Activated CD4-positive, alpha-beta T cell treated with anti-CD3 and anti-CD28 coated beads, Interleukin-2, amount 50 U/mL, for 4 hours (primary cell): ENCODE measurements around the gene CDR2L.

Source experiments
- DNase-seq, 2 experiments: peaks; one replicate each; pipeline ENCODE4 v3.0.0-alpha.2; 2020

CDR2L gene

DNA sequence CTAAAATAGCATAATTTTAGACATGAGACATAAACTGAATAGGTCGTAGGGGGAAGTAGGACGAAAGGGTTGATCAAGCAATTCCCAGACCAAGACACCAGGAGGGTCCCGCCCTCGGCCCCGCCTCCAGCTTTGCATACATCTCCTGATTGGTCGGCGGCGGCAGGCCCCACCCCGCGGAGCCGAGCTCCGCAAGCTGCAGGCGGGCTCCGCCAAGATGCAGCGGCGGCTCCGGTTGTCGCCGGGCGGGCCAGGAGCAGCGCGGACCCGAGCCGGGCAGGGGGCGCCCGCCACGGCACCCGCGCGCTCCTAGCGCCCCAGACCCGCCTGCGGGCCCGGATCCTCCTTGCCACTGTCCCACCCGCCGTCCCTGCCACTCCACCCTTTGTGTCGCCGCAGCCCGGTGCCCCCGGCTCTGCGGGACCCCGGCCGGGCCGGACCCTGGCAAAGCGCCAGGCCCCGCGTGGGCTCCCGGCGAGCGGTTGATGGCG, at the start of gene CDR2L:
CDR2L (plus strand) TSS at position 215 of the 491 bp plus-strand sequence. CDS start 412 bp downstream, outside the sequence.
- DNase-seq, result peak; percentile 87

DNA sequence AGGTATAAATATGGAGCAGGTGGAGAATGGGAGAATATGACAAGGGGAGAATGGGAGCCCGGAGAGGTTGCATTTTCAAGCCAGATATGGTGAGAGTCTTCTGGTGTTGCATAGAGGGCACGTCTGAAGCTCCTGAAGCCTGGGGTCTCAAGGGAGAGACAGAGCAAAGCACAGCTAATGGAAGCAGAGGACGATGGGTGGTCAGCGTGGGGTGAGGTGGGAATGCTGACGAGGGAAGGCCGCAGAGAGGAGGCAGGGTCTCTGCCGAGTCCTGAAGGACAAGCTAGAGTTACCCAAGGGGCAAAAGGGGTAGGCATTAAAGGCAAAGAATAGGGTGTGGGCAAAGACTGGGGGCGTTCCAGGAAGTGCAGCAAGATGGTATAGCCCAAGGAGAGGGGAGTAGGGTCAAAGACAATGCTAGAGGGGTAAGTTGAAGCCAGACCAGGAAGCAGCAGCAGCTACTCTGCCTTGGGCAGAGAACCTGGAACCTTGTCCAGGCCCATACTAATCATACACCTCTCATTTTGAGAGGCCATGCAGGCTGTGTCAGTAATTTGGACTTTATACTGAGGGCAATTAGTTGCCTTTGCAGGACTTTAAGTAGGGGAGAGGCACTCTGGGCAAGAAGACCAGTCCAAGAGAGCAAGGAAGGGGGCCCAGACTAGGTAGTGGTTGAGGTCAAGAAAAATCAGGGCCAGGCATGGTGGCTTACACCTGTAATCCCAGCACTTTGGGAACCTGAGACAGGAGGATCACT, 49.1 kb upstream of the CDR2L start:
- no peak for DNase-seq

DNA sequence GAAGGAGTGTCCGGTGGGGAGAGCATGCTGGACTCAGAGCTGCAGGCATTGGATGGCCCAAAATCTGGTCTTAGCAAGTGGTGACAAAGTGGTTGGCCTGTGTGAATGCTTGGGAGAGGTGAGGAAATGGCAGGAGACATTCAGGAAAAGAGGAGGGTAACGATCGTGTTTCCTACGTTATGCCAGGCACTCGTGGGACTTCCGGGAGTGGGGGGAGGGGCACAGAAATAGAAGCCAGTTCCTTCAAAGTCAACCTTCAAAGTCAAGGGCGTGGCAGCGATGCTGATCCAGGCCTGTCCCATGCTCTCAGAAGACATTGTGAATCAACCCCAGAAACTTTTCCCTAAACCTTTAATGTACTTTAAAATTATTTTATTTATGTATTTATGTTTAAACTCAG, 47.9 kb upstream of the CDR2L start:
- no peak for DNase-seq

DNA sequence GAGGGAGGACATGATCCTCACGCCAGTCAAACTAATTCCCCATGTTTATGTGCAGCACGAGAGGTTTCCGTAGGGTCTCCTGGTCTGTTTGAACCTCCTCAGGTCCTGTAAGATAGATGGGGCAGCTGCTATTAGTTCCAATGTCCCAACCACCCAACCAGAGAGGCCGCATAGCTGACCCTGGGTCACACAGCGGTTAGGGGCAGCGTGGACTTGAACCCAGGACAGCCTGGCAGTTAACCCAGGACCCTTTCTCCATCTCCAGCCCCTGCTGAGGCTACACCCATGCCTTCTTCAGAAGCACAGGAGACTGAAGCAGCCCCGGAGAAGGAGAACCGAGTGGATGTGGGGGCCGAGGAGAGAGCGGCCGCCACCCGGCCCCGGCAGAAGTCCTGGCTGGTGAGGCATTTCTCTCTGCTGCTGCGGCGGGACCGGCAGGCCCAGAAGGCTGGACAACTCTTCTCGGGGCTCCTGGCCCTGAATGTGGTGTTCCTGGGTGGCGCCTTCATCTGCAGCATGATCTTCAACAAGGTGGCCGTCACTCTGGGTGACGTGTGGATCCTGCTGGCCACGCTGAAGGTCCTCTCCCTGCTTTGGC, 46.2 kb upstream of the CDR2L start:
- DNase-seq, result no peak

DNA sequence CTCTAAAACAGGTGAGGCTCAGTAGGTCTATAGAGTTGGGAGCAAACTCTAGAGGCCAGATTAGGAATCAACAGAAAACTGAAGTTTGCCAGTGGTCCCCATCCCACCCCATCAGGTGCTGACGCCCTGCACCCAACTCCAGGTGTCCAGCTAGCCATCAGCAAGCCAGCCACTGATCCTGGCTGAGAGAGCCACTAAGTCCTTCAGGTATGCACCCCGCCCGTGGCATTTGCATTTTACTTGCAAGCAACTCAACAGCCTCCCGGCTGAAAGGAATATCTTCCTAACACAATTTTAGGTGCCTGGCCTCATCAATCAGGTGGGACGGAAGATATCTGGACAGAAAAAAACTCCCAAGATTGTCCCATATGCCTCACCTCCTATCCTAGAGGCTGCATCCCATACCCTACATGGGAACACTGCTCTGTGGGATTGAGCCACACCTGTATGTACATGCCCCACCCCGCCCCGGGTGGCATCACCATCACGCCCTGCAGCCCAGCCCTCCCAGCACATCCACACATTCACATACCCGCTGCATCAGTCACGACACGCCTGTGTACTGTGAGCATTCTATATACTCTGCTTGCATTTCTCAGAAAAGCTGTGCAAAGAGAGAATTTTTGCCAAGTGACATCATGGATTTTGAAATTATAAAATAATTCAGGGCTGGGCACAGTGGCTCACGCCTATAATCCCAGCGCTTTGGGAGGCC, 43.5 kb upstream of the CDR2L start:
- DNase-seq, result no peak

DNA sequence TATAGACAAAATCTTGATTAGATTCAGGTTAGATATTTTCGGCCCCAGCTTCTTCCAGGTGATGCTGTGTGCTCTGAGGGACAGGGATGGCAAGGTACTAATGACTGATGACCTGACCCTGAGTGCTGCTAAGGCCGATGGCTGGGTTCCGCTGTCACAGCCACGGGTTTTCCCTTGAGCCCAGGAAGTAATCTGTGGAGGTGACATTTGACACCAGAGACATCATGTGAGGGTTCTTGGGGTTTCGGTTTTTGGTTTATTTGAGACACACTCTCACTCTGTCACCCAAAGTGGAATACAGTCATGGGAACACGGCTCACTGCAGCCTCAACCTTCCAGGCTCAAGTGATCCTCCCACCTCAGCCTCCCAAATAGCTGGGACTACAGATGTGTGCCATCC, 41.9 kb upstream of the CDR2L start:
- DNase-seq, result no peak

DNA sequence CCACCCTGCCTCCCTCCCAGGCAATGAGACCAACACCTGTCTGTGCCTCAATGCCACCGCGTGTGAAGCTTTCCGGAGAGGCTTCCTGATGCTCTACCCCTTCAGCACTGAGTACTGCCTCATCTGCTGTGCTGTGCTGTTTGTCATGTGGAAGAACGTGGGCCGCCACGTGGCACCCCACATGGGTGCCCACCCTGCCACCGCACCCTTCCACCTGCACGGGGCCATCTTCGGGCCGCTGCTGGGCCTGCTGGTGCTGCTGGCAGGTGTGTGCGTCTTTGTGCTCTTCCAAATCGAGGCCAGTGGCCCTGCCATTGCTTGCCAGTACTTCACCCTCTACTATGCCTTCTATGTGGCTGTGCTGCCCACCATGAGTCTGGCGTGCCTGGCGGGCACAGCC, 40.8 kb upstream of the CDR2L start:
- DNase-seq, result no peak

DNA sequence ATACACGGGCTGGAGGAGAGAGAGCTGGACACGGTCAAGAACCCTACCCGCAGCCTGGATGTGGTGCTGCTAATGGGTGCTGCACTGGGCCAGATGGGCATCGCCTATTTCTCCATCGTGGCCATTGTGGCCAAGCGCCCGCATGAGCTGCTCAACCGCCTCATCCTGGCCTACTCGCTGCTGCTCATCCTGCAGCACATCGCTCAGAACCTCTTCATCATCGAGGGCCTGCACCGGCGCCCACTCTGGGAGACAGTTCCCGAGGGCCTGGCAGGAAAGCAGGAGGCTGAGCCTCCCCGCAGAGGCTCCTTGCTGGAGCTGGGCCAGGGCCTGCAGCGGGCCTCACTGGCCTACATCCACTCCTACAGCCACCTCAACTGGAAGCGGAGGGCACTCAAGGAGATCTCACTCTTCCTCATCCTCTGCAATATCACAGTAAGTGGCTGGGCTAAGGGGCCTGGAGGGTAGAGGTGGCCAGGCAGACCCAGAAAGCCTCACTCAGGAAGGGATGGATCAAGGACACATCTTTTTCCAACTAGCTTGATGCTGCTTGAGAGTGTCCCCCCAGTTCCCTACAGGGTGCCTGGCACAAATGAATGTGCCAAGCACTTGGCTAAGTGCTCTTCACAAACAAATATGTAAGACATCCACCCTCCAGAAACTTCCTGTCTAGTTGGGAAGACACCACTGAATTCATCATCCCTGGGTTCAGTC, 40.2 kb upstream of the CDR2L start:
- DNase-seq, result no peak

DNA sequence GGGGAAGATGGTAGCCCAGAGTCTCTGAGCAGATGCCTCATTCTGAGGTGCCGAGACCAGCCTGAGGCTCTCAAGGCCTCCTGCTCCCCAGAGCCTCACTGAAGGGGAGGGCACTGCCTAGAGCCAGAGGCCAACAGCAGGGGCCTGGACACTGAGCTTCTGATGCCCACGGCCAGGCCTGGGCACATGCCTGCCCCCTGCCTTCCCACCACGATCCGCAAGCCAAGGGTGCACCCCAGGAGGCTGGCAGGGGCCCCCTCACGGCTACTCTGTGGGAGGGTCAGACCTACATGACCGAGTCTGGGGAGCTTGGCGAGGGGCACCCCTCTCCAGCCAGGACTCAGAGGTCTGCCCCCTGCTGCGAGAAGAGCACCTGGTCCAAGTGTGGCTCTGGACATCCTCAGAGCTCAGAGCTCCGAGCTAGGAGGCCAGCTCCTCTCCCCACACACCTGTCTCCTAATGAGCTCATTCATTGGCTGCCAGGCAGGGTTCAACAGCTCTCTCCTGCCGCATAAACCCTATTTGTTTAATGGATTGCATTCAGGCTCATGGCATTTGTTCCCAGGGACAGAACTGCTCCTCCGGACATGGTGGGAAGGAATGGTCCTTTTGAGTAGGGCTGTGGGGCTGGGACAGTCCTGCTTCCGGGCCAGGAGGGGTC, 37.8 kb upstream of the CDR2L start:
- no peak for DNase-seq

DNA sequence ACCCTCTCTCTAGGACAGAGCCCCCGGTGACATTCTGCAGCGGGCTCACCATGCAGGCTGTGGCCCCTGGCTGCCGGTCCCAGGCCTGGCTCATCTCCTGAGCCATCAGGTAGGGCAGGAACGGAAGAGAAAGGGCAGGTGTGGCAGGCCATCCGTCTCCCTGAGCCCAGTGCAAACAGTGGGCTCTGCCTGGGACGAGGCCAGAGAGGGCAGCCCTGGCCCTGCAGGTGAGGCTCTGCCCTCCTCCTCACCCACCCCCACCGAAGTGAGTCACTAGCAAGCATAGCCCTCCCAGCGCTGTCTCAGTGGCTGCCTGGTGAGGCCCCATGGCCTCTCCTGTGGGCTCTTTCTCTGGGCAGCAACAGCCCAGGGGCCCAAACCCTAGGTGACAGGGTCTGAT, 37.2 kb upstream of the CDR2L start:
- DNase-seq, result no peak

DNA sequence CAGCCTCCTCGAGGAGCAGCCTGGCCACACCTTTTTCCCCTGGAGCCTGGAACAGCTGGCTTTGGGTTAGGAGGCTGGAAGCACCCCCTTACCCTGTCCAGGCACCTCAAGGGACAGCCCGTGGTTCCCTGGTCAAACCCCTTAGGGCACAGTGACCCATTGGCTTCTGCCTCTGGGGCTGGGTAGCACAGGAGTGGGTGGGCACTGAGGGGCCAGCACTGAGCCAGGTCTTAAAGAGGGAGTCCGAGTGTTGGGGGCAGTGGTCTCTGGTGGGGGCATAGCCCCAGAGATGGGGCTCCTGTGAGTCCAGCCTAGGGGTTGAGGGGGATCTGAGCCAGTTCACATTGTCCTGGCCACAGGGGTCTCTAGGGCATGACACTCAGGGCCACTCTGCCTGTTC, 36.4 kb upstream of the CDR2L start:
- DNase-seq, result no peak

DNA sequence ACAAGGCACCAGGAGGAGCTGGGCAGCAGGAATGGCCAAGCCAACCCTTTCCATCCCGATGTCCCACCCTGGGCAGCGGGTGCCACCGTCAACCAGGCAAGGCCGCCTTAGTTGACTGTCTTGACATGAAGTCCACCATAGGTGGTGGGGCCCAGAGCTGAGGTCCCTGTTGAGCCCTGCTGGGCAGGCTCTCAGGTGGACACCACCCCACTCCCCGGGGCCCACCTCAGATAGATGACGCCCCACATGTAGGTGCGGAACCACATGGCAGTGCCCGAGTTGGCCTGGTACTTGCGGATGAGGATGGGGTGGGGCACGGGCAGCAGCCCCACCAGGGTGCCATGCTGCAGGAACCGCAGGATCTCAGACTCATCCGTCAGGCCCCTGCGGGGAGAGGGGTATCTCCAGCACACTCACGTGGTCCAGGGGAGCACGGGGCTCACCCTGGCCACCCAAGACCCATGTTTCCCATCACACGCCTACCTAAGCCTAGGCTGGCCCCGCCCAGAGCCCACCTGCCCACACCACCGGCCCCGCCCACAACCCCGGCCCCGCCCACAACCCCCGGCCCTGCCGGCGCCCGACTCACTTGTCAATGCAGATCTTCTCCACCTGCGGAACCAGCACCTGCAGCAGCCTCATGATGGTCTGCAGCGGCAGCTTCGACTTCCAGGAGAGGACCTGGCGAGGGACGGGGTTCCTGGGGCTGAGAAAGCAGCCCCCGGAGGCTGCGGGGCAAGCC, 35.6 kb upstream of the CDR2L start:
- DNase-seq, result no peak

DNA sequence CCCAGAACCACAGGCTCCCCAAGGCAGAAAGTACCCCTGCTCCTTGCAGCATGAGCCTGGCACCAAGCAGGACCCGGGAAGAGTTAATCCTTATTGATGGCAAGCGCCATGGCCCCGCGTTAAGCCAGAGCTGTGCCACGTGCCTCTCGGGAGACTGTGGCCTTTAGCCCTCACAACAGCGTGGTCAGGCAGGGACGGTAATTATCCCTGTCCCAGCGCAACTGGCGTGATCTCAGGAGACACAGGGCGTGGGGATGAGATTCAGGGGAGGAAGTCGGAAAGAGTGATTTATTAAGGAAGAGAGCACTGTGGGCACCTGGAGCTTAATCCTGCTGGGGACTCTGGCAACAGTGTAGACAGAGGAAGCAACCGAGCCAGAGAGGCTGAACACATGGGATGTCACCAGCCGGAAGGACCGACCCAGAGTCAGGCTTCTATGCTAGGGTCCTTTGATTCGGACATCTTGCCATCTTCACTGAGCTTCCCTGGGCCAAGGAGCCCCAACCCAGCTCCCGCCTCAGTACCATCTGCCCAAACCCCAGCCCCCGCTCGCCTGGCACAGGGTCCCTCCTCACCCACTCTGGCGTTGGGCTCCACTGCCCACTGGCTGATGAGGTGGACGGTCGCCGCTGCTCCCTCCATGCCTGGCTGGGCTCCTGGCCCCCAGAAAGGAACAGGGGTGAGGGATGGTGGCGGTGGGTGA, 34.9 kb upstream of the CDR2L start:
- DNase-seq, result no peak

DNA sequence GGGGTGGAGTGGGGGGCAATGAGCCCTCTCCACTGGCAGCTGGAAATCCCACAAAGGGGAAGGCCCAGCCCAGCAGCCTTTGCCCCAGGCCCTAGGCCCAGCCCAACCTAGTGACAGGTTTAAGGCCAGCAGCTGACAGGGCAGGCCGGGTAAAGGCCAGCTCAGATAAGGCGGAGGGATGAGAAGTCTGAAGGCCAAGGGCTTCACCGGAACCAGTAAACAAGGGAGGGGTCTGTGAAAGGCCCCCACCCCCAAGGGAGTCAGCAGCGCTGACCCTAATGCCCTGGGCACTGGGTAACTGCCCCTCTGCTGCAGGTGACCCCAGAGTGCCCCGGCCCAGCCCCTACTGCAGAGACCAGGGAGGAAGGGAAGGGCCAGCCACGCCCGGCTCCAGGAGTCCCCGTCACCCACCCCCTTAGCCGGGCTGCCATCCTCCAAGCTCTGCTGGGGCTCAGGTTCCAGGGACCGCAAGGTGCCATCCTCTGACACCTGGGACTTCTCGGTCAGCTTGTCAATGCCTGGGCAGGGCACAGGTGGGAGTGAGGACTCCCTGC, 34.2 kb upstream of the CDR2L start:
- no peak for DNase-seq

DNA sequence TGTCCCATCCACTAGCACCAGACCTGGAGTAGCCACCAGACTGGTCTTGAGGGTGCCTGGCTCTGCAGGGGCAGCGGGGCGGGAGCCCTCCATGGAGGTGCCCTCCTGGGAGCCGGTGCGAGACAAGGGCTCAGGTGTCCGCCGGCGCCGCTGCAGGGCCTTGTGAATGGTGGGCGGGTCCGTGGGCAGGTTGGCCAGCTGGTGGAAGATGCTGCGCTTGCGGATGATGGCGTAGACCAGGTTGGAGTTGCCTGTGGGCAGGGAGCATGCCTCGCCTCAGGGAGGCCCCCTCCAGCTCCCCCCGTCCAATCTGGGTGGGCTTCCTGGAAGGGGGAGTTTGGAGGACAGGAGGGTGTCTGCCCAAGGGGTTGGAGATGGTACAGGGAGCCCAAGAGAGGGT, 33.3 kb upstream of the CDR2L start:
- DNase-seq, result no peak

DNA sequence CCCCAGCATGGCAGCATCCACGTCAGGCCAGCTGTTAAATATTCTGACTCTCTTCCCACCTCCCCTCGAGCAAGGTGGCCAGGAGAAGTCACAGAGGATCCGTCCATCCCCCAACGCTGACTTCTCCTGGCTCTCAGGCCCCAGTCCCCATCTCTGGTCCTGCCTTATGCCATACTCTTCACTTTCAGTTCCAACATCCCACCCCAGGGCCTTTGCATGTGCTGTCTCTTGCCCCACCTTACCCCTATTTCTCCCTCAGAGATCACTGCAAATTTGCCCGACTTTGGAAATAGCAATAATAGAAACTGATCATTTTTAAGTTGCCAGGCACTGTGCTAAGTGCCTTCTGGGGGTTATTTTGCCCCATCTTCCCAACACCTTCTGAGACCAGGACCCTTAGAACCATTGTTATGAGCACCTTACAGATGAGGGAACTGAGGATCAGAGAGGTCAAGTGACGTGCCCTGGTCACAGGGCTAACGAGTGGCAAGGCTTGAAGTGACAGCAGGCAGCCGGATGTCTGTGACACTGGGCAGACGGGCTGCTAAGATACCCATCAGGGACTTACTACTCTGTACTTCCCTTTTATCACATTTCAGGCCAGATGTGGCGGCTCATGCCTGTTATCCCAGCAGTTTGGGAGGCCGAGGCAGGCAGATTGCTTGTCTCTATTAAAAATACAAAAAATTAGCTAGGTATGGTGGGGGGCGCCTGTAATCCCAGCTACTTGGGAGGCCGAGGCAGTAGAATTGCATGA, 32.6 kb upstream of the CDR2L start:
- no peak for DNase-seq

DNA sequence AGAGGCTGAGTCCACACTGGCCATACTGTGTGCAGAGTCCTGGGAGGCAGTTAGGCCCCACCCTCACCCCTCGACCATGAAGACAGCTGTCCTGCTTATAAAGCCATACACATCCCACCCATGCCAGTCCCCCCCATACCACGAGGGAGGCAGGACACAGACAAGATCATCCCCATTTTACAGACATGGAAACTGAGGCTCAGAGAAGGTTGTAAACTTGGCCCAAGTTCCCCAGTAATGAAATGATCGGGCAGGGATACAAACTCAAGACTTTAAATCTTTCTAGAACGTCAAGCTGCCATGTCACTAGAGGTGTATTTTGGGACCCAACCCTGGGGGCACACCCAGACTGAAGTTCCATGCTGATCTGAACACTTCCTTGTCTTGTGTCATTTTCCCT, 31.3 kb upstream of the CDR2L start:
- no peak for DNase-seq

DNA sequence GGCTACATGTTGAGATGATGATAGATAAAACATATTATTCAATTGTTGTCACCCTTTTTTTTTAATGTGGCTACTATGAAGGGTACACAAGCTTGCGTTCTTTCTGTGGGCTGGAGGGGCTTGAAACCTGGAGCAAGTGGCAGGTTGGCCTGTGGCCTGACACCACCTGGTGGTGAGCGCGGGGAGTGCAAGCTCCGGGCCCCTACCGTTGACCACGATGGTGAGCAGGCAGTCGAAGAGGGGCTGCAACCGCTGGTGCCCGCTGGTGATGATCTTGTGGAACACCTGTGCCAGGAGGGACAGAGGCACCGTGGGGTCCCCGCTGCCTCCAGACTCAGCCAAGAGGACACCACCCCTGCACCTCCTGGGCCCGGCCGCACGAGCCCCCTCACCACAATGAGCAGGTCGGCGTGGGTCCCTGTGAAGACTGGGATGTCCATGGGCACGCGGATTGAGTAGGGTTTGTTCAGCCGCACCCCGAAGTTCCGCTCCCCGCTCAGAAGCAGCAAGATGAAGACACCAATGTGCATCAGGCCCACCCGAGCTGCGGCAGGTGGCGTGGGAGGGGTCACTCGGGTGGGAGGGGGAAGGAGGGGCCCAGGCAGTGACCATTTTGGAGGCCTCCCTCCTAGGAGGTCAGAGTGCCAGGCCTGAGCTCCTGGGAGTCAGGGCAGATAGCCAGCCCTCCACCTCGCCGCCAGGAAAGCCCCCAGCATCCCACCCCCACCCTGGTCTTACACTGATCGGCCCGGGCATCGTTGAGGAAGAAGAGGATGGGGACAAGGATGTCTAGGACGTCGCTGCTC, 29.3 kb upstream of the CDR2L start:
- DNase-seq, result peak; percentile 71 to 75

DNA sequence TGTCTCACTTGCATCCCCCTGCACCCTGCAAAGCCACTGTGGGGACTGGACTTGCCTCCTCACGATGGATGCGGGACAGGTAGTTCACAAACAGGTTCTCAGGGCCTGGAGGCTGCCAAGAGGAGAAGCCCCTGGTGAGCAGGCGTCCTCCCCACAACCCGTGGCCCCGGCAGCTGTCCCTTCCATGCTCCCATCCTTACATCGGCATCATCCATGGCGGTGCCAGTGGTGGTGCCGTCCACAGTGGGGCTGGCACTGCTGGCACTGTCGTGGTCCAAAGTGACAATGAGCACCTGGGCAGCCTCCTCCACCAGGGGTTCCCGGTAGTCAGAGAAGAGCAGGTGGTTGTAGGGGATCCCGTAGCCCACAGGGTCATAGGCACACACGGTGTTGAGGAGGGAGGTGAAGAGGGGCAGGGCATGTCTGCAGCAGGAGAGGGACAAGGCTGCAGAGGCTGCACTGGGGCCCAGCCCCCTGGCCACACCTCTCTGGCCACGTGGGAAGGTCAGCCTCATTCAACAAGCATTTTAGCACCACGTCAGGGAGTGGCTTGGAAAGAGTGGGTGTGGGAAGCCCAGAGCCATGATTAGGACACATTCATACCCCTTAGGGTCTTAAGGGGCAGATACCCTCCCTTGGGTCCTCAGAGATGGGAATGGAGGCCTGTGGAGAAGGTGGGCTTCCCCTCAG, 27.5 kb upstream of the CDR2L start:
- no peak for DNase-seq
